ENCODE measurements around the gene RHD. TPM values are rescaled to one million over a fixed set of nuclear protein-coding genes. Genes with fewer than 3 reads are reported as not detected.
"Not testable (repeated sequence)": the region's sequence is repeated elsewhere in the genome, so short reads cannot be mapped to it uniquely, and the experiment has no call there.

RHD gene
- total and polyA plus RNA-seq, 2 donors (not counting 1 experiment from before 2014, with no cell fraction given) = not detected

DNA sequence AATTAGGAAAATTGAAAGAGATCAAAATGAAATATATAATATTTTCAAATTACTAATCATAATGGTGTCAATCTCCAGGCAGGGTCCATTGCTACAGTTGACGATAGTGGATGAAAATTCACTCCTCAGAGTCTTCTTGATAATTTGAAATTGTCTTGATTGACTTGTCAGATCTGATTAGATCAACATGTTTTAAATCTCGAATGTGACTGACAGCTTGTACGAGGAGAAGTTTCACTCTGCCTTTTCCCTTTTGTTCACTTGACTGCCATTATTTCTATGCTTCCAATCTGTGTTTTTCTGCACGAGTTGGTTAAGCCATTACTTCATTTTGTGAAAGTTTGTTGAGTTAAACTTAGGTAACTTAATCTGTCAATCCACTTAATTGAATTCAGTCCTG lies 3.3 kb downstream of the RHD start:
- H3K27me3 ChIP-seq (replicated peaks in 1 of 4; ENCODE audit: control extremely low read depth in 1 of 4, control insufficient read depth in 3 of 4, insufficient read depth in 4 of 4, low read length in 3 of 4); H3K27me3 Mint-ChIP-seq; H2AFZ ChIP-seq (ENCODE audit: insufficient read depth, low read depth, low read length, poor library complexity, severe bottlenecking); H3K79me2 ChIP-seq (ENCODE audit: control insufficient read depth, insufficient read depth, low read length); H4K20me1 ChIP-seq (ENCODE audit: control insufficient read depth, insufficient read depth, low read length, poor library complexity, severe bottlenecking); H3K36me3 ChIP-seq (replicated peaks in 1 of 2; ENCODE audit: control extremely low read depth in 1 of 2, control insufficient read depth in 1 of 2, extremely low read depth in 1 of 2, insufficient read depth in 2 of 2, low read length in 1 of 2); CTCF ChIA-PET; ATAC-seq (ENCODE audit: low read depth); intact Hi-C loops (cut with micrococcal nuclease); H3K4me1 Mint-ChIP-seq; H3K27ac ChIP-seq (ENCODE audit: low read length in 2 of 2); DNase-seq; H3K4me3 Mint-ChIP-seq; H3K4me1 ChIP-seq (ENCODE audit: control insufficient read depth in 2 of 2, insufficient read depth in 2 of 2, low read length in 2 of 2); H3K4me3 ChIP-seq (ENCODE audit: control extremely low read depth in 1 of 5, extremely low read depth in 1 of 5, insufficient read depth in 1 of 5, low read depth in 2 of 5, low read length in 4 of 5); H3K9me3 ChIP-seq (ENCODE audit: control extremely low read depth in 1 of 3, control insufficient read depth in 2 of 3, insufficient read depth in 1 of 3, low read length in 2 of 3); H3K27ac Mint-ChIP-seq; H3K9ac ChIP-seq (ENCODE audit: low read length); H3K4me2 ChIP-seq (replicated peaks; ENCODE audit: low read depth, low read length, poor library complexity, severe bottlenecking); H3K9me3 Mint-ChIP-seq (ENCODE audit: insufficient read depth): not testable (repeated sequence)
- POLR2A ChIA-PET = interaction anchor here (0.6 kb wide), 1 partner anchor 1472 kb away, joined by 4 read pairs; no protein-coding TSS in a partner anchor
- WGBS (ENCODE audit: insufficient coverage) = 80% methylated on average over 1 of the region's 4 CpGs

DNA sequence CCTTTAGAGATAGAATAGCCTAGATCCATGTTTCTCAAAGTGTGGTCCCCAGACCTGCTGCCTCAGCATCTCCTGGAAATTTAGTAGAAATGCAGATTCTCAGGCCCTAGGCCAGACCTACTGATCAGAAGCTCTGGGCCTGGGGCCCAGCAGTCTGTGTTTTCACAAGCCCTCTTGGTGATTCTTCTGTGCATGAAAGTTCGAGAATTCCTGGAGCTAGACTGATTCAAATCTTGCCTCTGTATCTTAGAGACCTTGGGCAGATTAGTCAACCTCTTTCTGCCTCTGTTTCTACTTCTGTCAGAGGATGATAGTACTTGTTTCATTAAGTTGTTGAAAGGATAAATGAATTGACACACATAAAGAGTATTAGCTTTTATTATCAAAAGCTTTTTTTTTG lies 5.0 kb downstream of the RHD start:
- H3K4me2 ChIP-seq (replicated peaks; ENCODE audit: low read depth, low read length, poor library complexity, severe bottlenecking); H3K9ac ChIP-seq (ENCODE audit: low read length); H3K4me1 Mint-ChIP-seq; H3K36me3 ChIP-seq (replicated peaks in 1 of 2; ENCODE audit: control extremely low read depth in 1 of 2, control insufficient read depth in 1 of 2, extremely low read depth in 1 of 2, insufficient read depth in 2 of 2, low read length in 1 of 2); DNase-seq; ATAC-seq (ENCODE audit: low read depth); H4K20me1 ChIP-seq (ENCODE audit: control insufficient read depth, insufficient read depth, low read length, poor library complexity, severe bottlenecking); H3K9me3 Mint-ChIP-seq (ENCODE audit: insufficient read depth); H3K79me2 ChIP-seq (ENCODE audit: control insufficient read depth, insufficient read depth, low read length); CTCF ChIA-PET; H3K27me3 ChIP-seq (replicated peaks in 1 of 4; ENCODE audit: control extremely low read depth in 1 of 4, control insufficient read depth in 3 of 4, insufficient read depth in 4 of 4, low read length in 3 of 4); intact Hi-C loops (cut with micrococcal nuclease); H3K27me3 Mint-ChIP-seq; H3K9me3 ChIP-seq (ENCODE audit: control extremely low read depth in 1 of 3, control insufficient read depth in 2 of 3, insufficient read depth in 1 of 3, low read length in 2 of 3); H3K27ac ChIP-seq (ENCODE audit: low read length in 2 of 2); H3K4me3 Mint-ChIP-seq; H3K4me1 ChIP-seq (ENCODE audit: control insufficient read depth in 2 of 2, insufficient read depth in 2 of 2, low read length in 2 of 2); H3K4me3 ChIP-seq (ENCODE audit: control extremely low read depth in 1 of 5, extremely low read depth in 1 of 5, insufficient read depth in 1 of 5, low read depth in 2 of 5, low read length in 4 of 5); POLR2A ChIA-PET; H2AFZ ChIP-seq (ENCODE audit: insufficient read depth, low read depth, low read length, poor library complexity, severe bottlenecking); H3K27ac Mint-ChIP-seq: not testable (repeated sequence)
- WGBS (ENCODE audit: insufficient coverage) = no CpG with 5 or more reads among the region's 1 CpG

DNA sequence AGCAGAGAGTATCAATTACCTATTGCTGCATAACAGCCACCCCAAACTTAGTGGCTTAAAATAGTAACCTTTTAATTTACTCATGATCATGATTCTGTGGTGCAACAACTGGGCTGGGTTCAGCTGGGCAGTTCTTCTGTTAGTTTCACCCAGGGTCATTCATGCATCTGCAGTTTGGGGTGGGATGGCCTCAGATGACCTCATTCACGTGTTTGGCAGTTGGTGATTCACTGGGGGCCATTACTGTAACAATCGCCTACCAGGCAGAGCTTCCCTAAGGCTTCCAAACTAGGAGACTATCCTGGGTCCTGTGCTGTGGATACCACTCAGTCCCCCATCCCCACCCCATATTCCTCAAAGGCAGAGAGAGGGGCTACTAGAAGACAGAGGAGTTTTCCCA lies 6.0 kb downstream of the RHD start:
- H3K9me3 Mint-ChIP-seq (ENCODE audit: insufficient read depth); H3K4me1 ChIP-seq (ENCODE audit: control insufficient read depth in 2 of 2, insufficient read depth in 2 of 2, low read length in 2 of 2); H3K9me3 ChIP-seq (ENCODE audit: control extremely low read depth in 1 of 3, control insufficient read depth in 2 of 3, insufficient read depth in 1 of 3, low read length in 2 of 3); CTCF ChIA-PET; H2AFZ ChIP-seq (ENCODE audit: insufficient read depth, low read depth, low read length, poor library complexity, severe bottlenecking); H3K4me3 ChIP-seq (ENCODE audit: control extremely low read depth in 1 of 5, extremely low read depth in 1 of 5, insufficient read depth in 1 of 5, low read depth in 2 of 5, low read length in 4 of 5); POLR2A ChIA-PET; H3K4me1 Mint-ChIP-seq; ATAC-seq (ENCODE audit: low read depth); H3K27ac Mint-ChIP-seq; H4K20me1 ChIP-seq (ENCODE audit: control insufficient read depth, insufficient read depth, low read length, poor library complexity, severe bottlenecking); H3K27me3 Mint-ChIP-seq; intact Hi-C loops (cut with micrococcal nuclease); H3K36me3 ChIP-seq (replicated peaks in 1 of 2; ENCODE audit: control extremely low read depth in 1 of 2, control insufficient read depth in 1 of 2, extremely low read depth in 1 of 2, insufficient read depth in 2 of 2, low read length in 1 of 2); H3K27ac ChIP-seq (ENCODE audit: low read length in 2 of 2); DNase-seq; H3K27me3 ChIP-seq (replicated peaks in 1 of 4; ENCODE audit: control extremely low read depth in 1 of 4, control insufficient read depth in 3 of 4, insufficient read depth in 4 of 4, low read length in 3 of 4); H3K79me2 ChIP-seq (ENCODE audit: control insufficient read depth, insufficient read depth, low read length); H3K4me2 ChIP-seq (replicated peaks; ENCODE audit: low read depth, low read length, poor library complexity, severe bottlenecking); H3K9ac ChIP-seq (ENCODE audit: low read length); H3K4me3 Mint-ChIP-seq: not testable (repeated sequence)
- WGBS (ENCODE audit: insufficient coverage) = no CpG with 5 or more reads among the region's 2 CpGs

DNA sequence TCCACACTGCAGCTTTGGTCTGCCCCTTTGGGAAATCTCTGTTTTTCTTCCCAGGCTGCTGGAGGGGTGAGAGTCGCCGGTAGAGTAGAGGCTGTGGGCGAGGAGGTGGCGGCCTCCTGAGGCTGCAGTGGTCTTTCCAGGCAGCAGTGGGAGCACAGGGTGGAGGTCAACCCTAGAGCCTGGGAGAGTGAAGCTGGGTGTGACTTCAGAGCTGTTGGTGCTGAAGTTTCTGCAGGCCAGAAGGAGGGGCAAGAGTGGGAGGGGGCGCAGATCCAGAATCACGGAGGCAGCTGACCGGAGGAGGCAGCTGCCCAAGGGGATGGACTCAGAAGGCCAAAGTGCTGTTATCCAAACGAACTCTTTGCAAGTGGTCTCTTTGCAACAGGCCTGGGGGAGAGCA lies 6.5 kb downstream of the RHD start:
- H3K27ac Mint-ChIP-seq; H3K27me3 ChIP-seq (replicated peaks in 1 of 4; ENCODE audit: control extremely low read depth in 1 of 4, control insufficient read depth in 3 of 4, insufficient read depth in 4 of 4, low read length in 3 of 4); H3K9me3 Mint-ChIP-seq (ENCODE audit: insufficient read depth); H3K9ac ChIP-seq (ENCODE audit: low read length); H3K4me1 Mint-ChIP-seq; H3K4me1 ChIP-seq (ENCODE audit: control insufficient read depth in 2 of 2, insufficient read depth in 2 of 2, low read length in 2 of 2); H3K4me2 ChIP-seq (replicated peaks; ENCODE audit: low read depth, low read length, poor library complexity, severe bottlenecking); H3K27ac ChIP-seq (ENCODE audit: low read length in 2 of 2); DNase-seq; ATAC-seq (ENCODE audit: low read depth); H2AFZ ChIP-seq (ENCODE audit: insufficient read depth, low read depth, low read length, poor library complexity, severe bottlenecking); H3K27me3 Mint-ChIP-seq; POLR2A ChIA-PET; intact Hi-C loops (cut with micrococcal nuclease); H4K20me1 ChIP-seq (ENCODE audit: control insufficient read depth, insufficient read depth, low read length, poor library complexity, severe bottlenecking); H3K79me2 ChIP-seq (ENCODE audit: control insufficient read depth, insufficient read depth, low read length); H3K36me3 ChIP-seq (replicated peaks in 1 of 2; ENCODE audit: control extremely low read depth in 1 of 2, control insufficient read depth in 1 of 2, extremely low read depth in 1 of 2, insufficient read depth in 2 of 2, low read length in 1 of 2); CTCF ChIA-PET; H3K4me3 Mint-ChIP-seq; H3K9me3 ChIP-seq (ENCODE audit: control extremely low read depth in 1 of 3, control insufficient read depth in 2 of 3, insufficient read depth in 1 of 3, low read length in 2 of 3); H3K4me3 ChIP-seq (ENCODE audit: control extremely low read depth in 1 of 5, extremely low read depth in 1 of 5, insufficient read depth in 1 of 5, low read depth in 2 of 5, low read length in 4 of 5): not testable (repeated sequence)
- WGBS (ENCODE audit: insufficient coverage) = no CpG with 5 or more reads among the region's 8 CpGs
